SK-N-SH (cell line): ENCODE data around the gene FAM149B1. TPM values are rescaled to one million over a fixed set of nuclear protein-coding genes. Genes with fewer than 3 reads are reported as not detected.

Experiments
- CTCF ChIA-PET: fragments of 300-600, 350-600 bp; formaldehyde crosslinking; extraction: SDS; loops from one replicate; lab custom pipeline; 2021; lab: Yijun Ruan, JAX
- POLR2A ChIA-PET: fragments of 350-600 bp; sonication (Branson Sonifier 250); formaldehyde crosslinking; extraction: SDS; loops from one replicate; lab custom pipeline; 2020; ENCODE audit warnings: antibody characterized with exemption, inconsistent platforms; lab: Yijun Ruan, JAX
- DNase-seq: peaks from one replicate; pipeline ENCODE4 v3.0.0; 2012
- H2AFZ ChIP-seq: fragments of 200-600 bp; sonication (generic); 2 replicates; pipeline ENCODE4 v1.8.1; 2016; ENCODE audit warnings: antibody characterized with exemption, mild to moderate bottlenecking, low read depth
- H3F3A ChIP-seq: fragments of 200-600 bp; sonication (generic); replicated peaks from 2 replicates; pipeline ENCODE3; 2016; ENCODE audit warnings: antibody characterized with exemption, mild to moderate bottlenecking; ENCODE audit not compliant: insufficient read depth
- H3K27ac ChIP-seq, 2 experiments: fragments of 200-500 bp in 1 of 2; fragments of 200-600 bp in 1 of 2; sonication (Bioruptor generic) in 1 of 2; sonication (generic), shearing (Covaris generic) in 1 of 2; 2 replicates each; pipeline versions ENCODE4 v1.5.1 to v1.6.1; 2014 to 2016; ENCODE audit warnings: low read depth in 2 of 2, inconsistent platforms in 1 of 2, low read length in 1 of 2, mild to moderate bottlenecking in 1 of 2, mixed read lengths in 1 of 2
- H3K27me3 ChIP-seq: fragments of 200-600 bp; sonication (generic), shearing (Covaris generic); 2 replicates; pipeline ENCODE4 v1.6.1; 2016; ENCODE audit warnings: mixed run types; ENCODE audit not compliant: insufficient read depth
- H3K36me3 ChIP-seq, 2 experiments: fragments of 200-500 bp in 1 of 2; fragments of 200-600 bp in 1 of 2; sonication (Bioruptor generic) in 1 of 2; sonication (generic) in 1 of 2; replicated peaks in 1 of 2; 2 replicates each; pipeline versions ENCODE3 to v1.5.1; 2014 to 2016; ENCODE audit warnings: low read length in 1 of 2, mild to moderate bottlenecking in 1 of 2; ENCODE audit not compliant: insufficient read depth in 2 of 2, control insufficient read depth in 1 of 2
- H3K4me1 ChIP-seq, 2 experiments: fragments of 200-500 bp in 1 of 2; fragments of 200-600 bp in 1 of 2; sonication (Bioruptor generic) in 1 of 2; sonication (generic), shearing (Covaris generic) in 1 of 2; 2 replicates each; pipeline versions ENCODE4 v1.5.1 to v1.6.1; 2014 to 2016; ENCODE audit warnings: low read depth in 1 of 2, low read length in 1 of 2, mixed run types in 1 of 2; ENCODE audit not compliant: insufficient read depth in 2 of 2, control insufficient read depth in 1 of 2
- H3K4me2 ChIP-seq: fragments of 200-600 bp; sonication (generic), shearing (Covaris generic); 2 replicates; pipeline ENCODE4 v1.6.1; 2017; ENCODE audit warnings: mixed run types
- H3K4me3 ChIP-seq, 2 experiments: fragments of 200-500 bp in 1 of 2; fragments of 200-600 bp in 1 of 2; sonication (Bioruptor generic) in 1 of 2; sonication (generic), shearing (Covaris generic) in 1 of 2; 2 replicates each; pipeline versions ENCODE4 v1.5.1 to v1.8.1; 2014 to 2016; ENCODE audit warnings: low read depth in 2 of 2, inconsistent platforms in 1 of 2, low read length in 1 of 2, mild to moderate bottlenecking in 1 of 2, mixed read lengths in 1 of 2, moderate library complexity in 1 of 2
- H3K79me2 ChIP-seq: fragments of 200-600 bp; sonication (generic); 2 replicates; pipeline ENCODE4 v1.8.1; 2017; ENCODE audit warnings: mild to moderate bottlenecking; ENCODE audit not compliant: insufficient read depth
- H3K9ac ChIP-seq: fragments of 200-600 bp; sonication (generic); 2 replicates; pipeline ENCODE4 v1.6.1; 2017; ENCODE audit warnings: mixed run types
- H3K9me2 ChIP-seq: fragments of 200-600 bp; sonication (generic); 2 replicates; pipeline ENCODE4 v1.6.1; 2017; ENCODE audit warnings: mixed run types
- H3K9me3 ChIP-seq: fragments of 200-600 bp; sonication (generic); 2 replicates; pipeline ENCODE4 v1.6.1; 2017; ENCODE audit warnings: mixed run types, mild to moderate bottlenecking, moderate library complexity
- H4K20me1 ChIP-seq: fragments of 200-600 bp; sonication (generic); 2 replicates; pipeline ENCODE4 v1.6.1; 2017; ENCODE audit warnings: mild to moderate bottlenecking, mixed run types; ENCODE audit not compliant: insufficient read depth
- ELF1 ChIP-seq: IDR thresholded peaks from 2 replicates; pipeline ENCODE4 v1.4.0; 2012
- EP300 ChIP-seq, 2 experiments: IDR thresholded peaks; 2 replicates each; pipeline versions ENCODE4 v1.4.0 to v1.6.1; 2012; ENCODE audit warnings: borderline replicate concordance in 1 of 2, low read depth in 1 of 2, low read length in 1 of 2
- FOXM1 ChIP-seq: IDR thresholded peaks from 2 replicates; pipeline ENCODE4 v1.4.0; 2012; ENCODE audit warnings: low read depth, mild to moderate bottlenecking
- GABPA ChIP-seq: IDR thresholded peaks from 2 replicates; pipeline ENCODE4 v1.4.0; 2012; ENCODE audit warnings: low read depth, mild to moderate bottlenecking
- GATA2 ChIP-seq: sonication (generic); formaldehyde crosslinking; IDR thresholded peaks from 2 replicates; pipeline ENCODE4 v1.5.0; 2020; ENCODE audit warnings: mild to moderate bottlenecking, missing genetic modification reagents
- IRF3 ChIP-seq: fragments of 150-350 bp; IDR thresholded peaks from 2 replicates; pipeline ENCODE4 v1.6.1; 2016; ENCODE audit warnings: mild to moderate bottlenecking, low read depth, low read length
- JUND ChIP-seq: IDR thresholded peaks from 2 replicates; pipeline ENCODE4 v1.4.0; 2012
- PBX3 ChIP-seq: IDR thresholded peaks from 2 replicates; pipeline ENCODE4; 2012
- POLR2AphosphoS5 ChIP-seq: IDR thresholded peaks from 2 replicates; pipeline ENCODE4 v1.6.1; 2012; ENCODE audit warnings: low read depth, low read length
- RAD21 ChIP-seq: IDR thresholded peaks from 2 replicates; pipeline ENCODE4 v1.6.1; 2012; ENCODE audit warnings: mild to moderate bottlenecking, low read length
- RCOR1 ChIP-seq: fragments of 150-350 bp; IDR thresholded peaks from 2 replicates; pipeline ENCODE4 v1.6.1; 2017; ENCODE audit warnings: antibody characterized with exemption, low read length
- REST ChIP-seq: IDR thresholded peaks from 2 replicates; pipeline ENCODE4 v1.6.1; 2012; ENCODE audit warnings: mild to moderate bottlenecking, low read depth, low read length, moderate library complexity
- TAF1 ChIP-seq: IDR thresholded peaks from 2 replicates; pipeline ENCODE4 v1.6.1; 2012; ENCODE audit warnings: low read depth, mild to moderate bottlenecking, low read length, moderate library complexity, borderline replicate concordance
- TCF12 ChIP-seq: IDR thresholded peaks from 2 replicates; pipeline ENCODE4 v1.4.0; 2012
- TEAD4 ChIP-seq: IDR thresholded peaks from 2 replicates; pipeline ENCODE4 v1.4.0; 2012; ENCODE audit warnings: mild to moderate bottlenecking, borderline replicate concordance; ENCODE audit not compliant: insufficient read depth
- USF2 ChIP-seq: fragments of 150-350 bp; IDR thresholded peaks from 2 replicates; pipeline ENCODE4 v1.6.1; 2017; ENCODE audit warnings: antibody characterized with exemption, low read length, low read depth, borderline replicate concordance
- WGBS: methylation state at CpG from one replicate; pipeline ENCODE4 v1.1.6; 2017; ENCODE audit warnings: low lambda C conversion rate; 5-methylcytosine and 5-hydroxymethylcytosine counted together
- polyA plus RNA-seq, 3 experiments: library from polyadenylated mRNA; depleted of rRNA; stranded (reverse); fragments of >200 nt; gene quantifications; 2 replicates each; pipeline ENCODE4 v1.2.3, GENCODE V29; 2012

The FAM149B1 gene
- polyA plus RNA-seq, 1 of the 3 experiments (the other 2 are of a cell fraction) = 28.2 TPM

- POLR2A ChIA-PET = no interaction called here
- Histone ChIP-seq H3K9me3 (no peaks in the 10 kb centered on the region), H3K79me2 (no peaks in the 10 kb centered on the region), H4K20me1 (no peaks in the 10 kb centered on the region), H3K9ac (no peak overlapping the region), H3K9me2 (no peaks in the 10 kb centered on the region), H3K27ac (0 out of 4 replicates have a peak overlapping the region, but pooled peaks of 1 of the 2 experiments have one; percentile 49), H3F3A (peaks cover 16% of the 10 kb centered on the region), H3K4me2 (no peak overlapping the region), H3K27me3 (no peaks in the 10 kb centered on the region), H2AFZ (no peak overlapping the region), H3K4me1 (peaks cover 0 to 15% of the 10 kb centered on the region in 2 experiments; a peak in 2 of 4 replicates), H3K36me3 (no peaks in the 10 kb centered on the region), H3K4me3 (no peak overlapping the region)
- CTCF ChIA-PET = interaction anchor here (0.7 to 2.5 kb wide), 22 partner anchors 8 to 384 kb away, joined by 3 to 18 read pairs (median 4); partner anchors contain the start of genes DNAJC9 and MRPS16
- no peak for TF ChIP-seq USF2
- no peak for TF ChIP-seq TAF1
- TF ChIP-seq GABPA = no peak
- no peak for TF ChIP-seq EP300 (IDR thresholded peaks at IDR 0.05; ENCODE audit: borderline replicate concordance in 1 of 2, low read depth in 1 of 2, low read length in 1 of 2)
- no peak for TF ChIP-seq RAD21
- no peak for TF ChIP-seq TCF12
- no peak for TF ChIP-seq ELF1
- TF ChIP-seq GATA2 (CRISPR knock-in tag) = no peak
- TF ChIP-seq TEAD4 = no peak
- TF ChIP-seq IRF3 = no peak
- TF ChIP-seq POLR2AphosphoS5 = no peak
- TF ChIP-seq RCOR1 = no peak
- no peak for DNase-seq
- WGBS = 77% methylated on average over 5 of the region's 5 CpGs
These were observed 95.1 kb downstream of the FAM149B1 start for GRCh38 chr10:73262880-73263555.

- Histone ChIP-seq H3K27me3 (no peaks in the 10 kb centered on the region), H3K4me2 (peak overlapping the region; percentile 15; the same call in 1 of the 2 replicates), H3K9ac (no peak overlapping the region), H3K9me3 (no peaks in the 10 kb centered on the region), H4K20me1 (no peaks in the 10 kb centered on the region), H3K4me1 (peaks cover 0 to 15% of the 10 kb centered on the region in 2 experiments; a peak in 2 of 4 replicates), H3K36me3 (no peaks in the 10 kb centered on the region), H3K4me3 (peak overlapping the region in 1 of 2 experiments; percentile 42; a peak in 1 of 4 replicates), H3F3A (peaks cover 16% of the 10 kb centered on the region), H3K79me2 (no peaks in the 10 kb centered on the region), H2AFZ (no peak overlapping the region), H3K9me2 (no peaks in the 10 kb centered on the region), H3K27ac (peak overlapping the region in 1 of 2 experiments; percentile 25; a peak in 1 of 4 replicates)
- ChIA-PET POLR2A (no interaction called here), CTCF (interaction anchor here (0.7 to 2.5 kb wide), 30 partner anchors 9 to 383 kb away, joined by 3 to 18 read pairs (median 4); partner anchors contain the start of genes DNAJC9 and MRPS16)
- 7% methylated on average over 1 of the region's 1 CpG for WGBS
- peak; percentile 34 for DNase-seq
- no peak for TF ChIP-seq IRF3
- TF ChIP-seq RAD21 = peak; percentile 67
- no peak for TF ChIP-seq TAF1
- no peak for TF ChIP-seq EP300 (IDR thresholded peaks at IDR 0.05; ENCODE audit: borderline replicate concordance in 1 of 2, low read depth in 1 of 2, low read length in 1 of 2)
- peak; percentile 65 for TF ChIP-seq PBX3
- no peak for TF ChIP-seq FOXM1
- TF ChIP-seq RCOR1 = no peak
- TF ChIP-seq JUND = no peak
- no peak for TF ChIP-seq REST
These were observed 95.9 kb downstream of the FAM149B1 start for GRCh38 chr10:73263693-73264347.
